K562 (cell line): ENCODE data around the gene TCAF1. TPM values are rescaled to one million over a fixed set of nuclear protein-coding genes. Genes with fewer than 3 reads are reported as not detected.

Experiments
- ATAC-seq: fragments of 200-7000 bp; cut with Tn5 transposase; 3 replicates; pipeline ENCODE4 v1.9.1; 2020; ENCODE audit warnings: moderate library complexity
- BruUV-seq: library from RNA; stranded (reverse); fragments of 400-500 nt; replicated peaks from 2 replicates; lab custom pipeline; 2021; lab: Mats Ljungman, UMichigan
- CTCF ChIA-PET: fragments of 300-600 bp; formaldehyde crosslinking; extraction: SDS; loops from one replicate; lab custom pipeline; 2021; ENCODE audit warnings: low intra/inter-chr PET ratio; lab: Yijun Ruan, JAX
- POLR2A ChIA-PET: fragments of 300-600, 350-650 bp; sonication (Branson Sonifier 250); formaldehyde crosslinking; extraction: SDS; loops from one replicate; lab custom pipeline; 2021; ENCODE audit warnings: antibody characterized with exemption, inconsistent platforms; lab: Yijun Ruan, JAX
- DNase-seq, 4 experiments: peaks; one replicate each; pipeline versions ENCODE4 v3.0.0 to v3.0.0-alpha.2; 2011 to 2018; ENCODE audit warnings: low spot score in 3 of 4, mixed read lengths in 3 of 4; ENCODE audit errors: extremely low read depth in 1 of 4
- FAIRE-seq: peaks from 2 replicates; lab custom pipeline; 2011; peaks lifted over from hg19 to GRCh38; lab: Jason Lieb, UNC
- H2AFZ ChIP-seq: 2 replicates; pipeline ENCODE4 v1.6.0; 2011; ENCODE audit warnings: low read depth, low read length, control low read depth, inconsistent platforms
- H3K27ac ChIP-seq: fragments of 200-600 bp; 3 replicates; pipeline ENCODE4 v1.8.0; 2011; ENCODE audit warnings: low read depth, mild to moderate bottlenecking, control low read depth, inconsistent platforms, low read length, moderate library complexity, mixed read lengths; ENCODE audit errors: extremely low read depth
- H3K27me3 ChIP-seq, 2 experiments: fragments of 300-600 bp in 1 of 2; 2 replicates in 1 of 2; 3 replicates in 1 of 2; pipeline versions ENCODE4 v1.6.0 to v1.8.0; 2011; ENCODE audit warnings: inconsistent platforms in 2 of 2, low read length in 2 of 2, mild to moderate bottlenecking in 1 of 2, mixed read lengths in 1 of 2, moderate library complexity in 1 of 2; ENCODE audit not compliant: control insufficient read depth in 2 of 2, insufficient read depth in 2 of 2
- H3K36me3 ChIP-seq: fragments of 300-600 bp; 3 replicates; pipeline ENCODE4 v1.8.0; 2011; ENCODE audit warnings: mild to moderate bottlenecking, low read length, inconsistent platforms; ENCODE audit not compliant: control insufficient read depth, insufficient read depth
- H3K4me1 ChIP-seq, 2 experiments: fragments of 200-600 bp in 1 of 2; replicated peaks in 1 of 2; 2 replicates in 1 of 2; 3 replicates in 1 of 2; pipeline versions ENCODE4 v1.5.1 to v1.8.0; 2011; ENCODE audit warnings: inconsistent platforms in 2 of 2, low read length in 2 of 2, mild to moderate bottlenecking in 1 of 2, mixed read lengths in 1 of 2, moderate library complexity in 1 of 2; ENCODE audit not compliant: control insufficient read depth in 2 of 2, insufficient read depth in 2 of 2
- H3K4me2 ChIP-seq: 2 replicates; pipeline ENCODE4 v1.6.1; 2011; ENCODE audit warnings: low read length, control low read depth, inconsistent platforms, mixed read lengths; ENCODE audit not compliant: insufficient read depth
- H3K4me3 ChIP-seq: fragments of 200-600 bp; sonication (generic), shearing (Covaris generic); 2 replicates; pipeline ENCODE4 v1.5.1; 2016; ENCODE audit warnings: control low read depth, inconsistent platforms
- H3K79me2 ChIP-seq: fragments of 200-600 bp; 3 replicates; pipeline ENCODE4 v1.8.0; 2011; ENCODE audit warnings: low read length, inconsistent platforms; ENCODE audit not compliant: control insufficient read depth, insufficient read depth
- H3K9ac ChIP-seq, 2 experiments: 2 replicates each; pipeline versions ENCODE4 v1.6.0 to v1.6.1; 2011; ENCODE audit warnings: low read depth in 2 of 2, low read length in 2 of 2, control low read depth in 1 of 2, inconsistent platforms in 1 of 2, mild to moderate bottlenecking in 1 of 2, mixed read lengths in 1 of 2; ENCODE audit not compliant: insufficient read depth in 1 of 2
- H3K9me1 ChIP-seq: one replicate; pipeline ENCODE4 v1.6.0; 2011; ENCODE audit warnings: inconsistent platforms, mild to moderate bottlenecking, low read length, moderate library complexity; ENCODE audit not compliant: control insufficient read depth, insufficient read depth
- H3K9me3 ChIP-seq: replicated peaks from 2 replicates; pipeline ENCODE4 v1.5.1; 2011; ENCODE audit warnings: low read depth, low read length, inconsistent platforms; ENCODE audit not compliant: control insufficient read depth, insufficient read depth
- H4K20me1 ChIP-seq: replicated peaks from 2 replicates; pipeline ENCODE4 v1.6.1; 2011; ENCODE audit warnings: low read length, inconsistent platforms, mixed read lengths; ENCODE audit not compliant: control insufficient read depth, insufficient read depth
- PCBP2 ChIP-seq: fragments of 200-400 bp; formaldehyde crosslinking; IDR thresholded peaks from 2 replicates; pipeline ENCODE4 v1.6.1; 2018; ENCODE audit warnings: low read length, low read depth, mild to moderate bottlenecking, moderate library complexity; ENCODE audit not compliant: poor library complexity, severe bottlenecking
- THAP7 ChIP-seq: fragments of 250-450 bp; sonication (Bioruptor Pico); IDR thresholded peaks from 2 replicates; pipeline ENCODE4 v1.5.0; 2021
- ZC3H8 ChIP-seq: fragments of 450-650 bp; IDR thresholded peaks from 2 replicates; pipeline ENCODE4 v1.6.1; 2017
- ZNF644 ChIP-seq: fragments of 200-800 bp; sonication (Bioruptor generic); IDR thresholded peaks from 2 replicates; pipeline ENCODE4 v1.6.1; 2016; ENCODE audit warnings: low read depth, missing genetic modification characterization, missing compliant biosample characterization
- WGBS: fragments of 100-300 bp; shearing (Covaris generic); methylation state at CpG from one replicate; pipeline ENCODE4 v1.1.6; 2016; ENCODE audit warnings: low coverage, mixed read lengths; ENCODE audit not compliant: insufficient coverage; ENCODE audit errors: missing lambda C conversion rate; 5-methylcytosine and 5-hydroxymethylcytosine counted together
- in situ Hi-C: fragments of 300-500 bp; cut with MboI; formaldehyde crosslinking; loops from 4 replicates; pipeline ENCODE4 v1.15.0; 2018; ENCODE audit warnings: inconsistent platforms, mixed read lengths
- intact Hi-C: fragments of 100-400 bp; cut with micrococcal nuclease; formaldehyde crosslinking; loops from 2 replicates; pipeline ENCODE4 v1.14.2; 2022
- polyA plus RNA-seq, 8 experiments: library from polyadenylated mRNA; depleted of rRNA in 4 of 8; stranded (reverse) in 5 of 8; unstranded in 3 of 8; fragments of >200 nt; fragmentation: Nextera tagmentation in 2 of 8; fragmentation: Illumina TruSeq in 1 of 8; extraction: Ambion mirVana in 2 of 8; extraction: Trizol in 1 of 8; gene quantifications; 2 replicates each; pipeline versions ENCODE4 v1.2.1 to v1.2.3, GENCODE V29; 2011 to 2014; ENCODE audit warnings: inconsistent platforms in 1 of 8, missing spikeins in 1 of 8
- total RNA-seq, 7 experiments: library from RNA; depleted of rRNA in 6 of 7; stranded (reverse); fragments of >200 nt in 6 of 7; fragmentation: Illumina TruSeq in 2 of 7; extraction: Trizol in 2 of 7; gene quantifications; 2 replicates each; pipeline versions ENCODE4 v1.2.1 to v1.2.3, GENCODE V29; 2011 to 2021; ENCODE audit warnings: low replicate concordance in 1 of 7

TCAF1 gene
- total and polyA plus RNA-seq, 9 of the 15 experiments (the other 6 are each of a cell fraction or from before 2014, with no cell fraction given) = 6.2 to 52.2 (median 24.4) TPM

DNA sequence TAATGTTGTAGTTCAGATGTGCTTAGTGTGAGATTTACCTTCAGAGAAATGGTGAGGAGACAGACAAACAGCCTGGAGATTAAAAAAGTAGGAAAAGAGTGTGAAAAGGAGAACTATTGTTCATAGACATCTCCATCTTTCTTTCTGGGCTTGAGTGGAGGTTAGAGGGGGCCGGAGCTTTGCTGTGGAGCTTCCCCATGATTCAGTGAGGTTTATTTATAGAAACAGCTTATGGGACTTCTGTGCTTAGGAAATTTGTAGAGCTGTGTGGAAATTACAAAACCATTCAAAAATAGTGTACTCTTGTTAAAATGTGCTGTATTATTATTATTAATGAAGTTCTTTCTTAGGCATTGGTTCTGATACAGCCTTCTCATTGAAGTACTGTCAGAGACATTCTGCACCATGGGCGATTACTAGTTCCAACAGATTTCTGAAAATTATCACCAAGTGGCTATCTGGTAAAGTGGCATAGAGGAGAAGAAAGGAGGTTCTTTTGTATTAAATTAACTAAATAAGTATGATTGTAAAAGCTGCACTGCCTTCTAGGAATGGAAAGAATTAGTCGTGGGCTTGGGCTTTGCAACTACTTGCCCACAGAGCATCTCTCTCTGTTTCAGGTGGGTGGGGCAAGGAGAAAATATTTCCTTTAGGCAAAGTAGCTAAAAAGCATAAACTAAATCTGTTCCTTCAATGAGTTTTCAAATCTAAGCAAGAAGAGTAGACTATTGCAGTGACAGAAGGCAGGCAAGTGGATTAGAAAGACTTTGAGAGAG, 8.7 kb upstream of the TCAF1 start:
- no peak overlapping the region for H3K27ac ChIP-seq
- BruUV-seq = no TSS peak
- H3K9me1 ChIP-seq = no peaks in the 10 kb centered on the region
- ChIA-PET CTCF (interaction anchor here (0.6 kb wide), 1 partner anchor 47 kb away, joined by 3 read pairs; no protein-coding TSS in a partner anchor), POLR2A (interaction anchor here (1.9 to 2.3 kb wide), 2 partner anchors 9 to 19 kb away, joined by 4 to 7 read pairs; partner anchors contain the start of gene TCAF1)
- peaks cover 8 to 20% of the 10 kb centered on the region in 2 experiments for H3K27me3 ChIP-seq
- no peak overlapping the region for H2AFZ ChIP-seq
- in situ Hi-C loops (no loop called here), intact Hi-C loops (no loop called here)
- no peaks in the 10 kb centered on the region for H4K20me1 ChIP-seq
- H3K4me1 ChIP-seq = no peaks in the 10 kb centered on the region
- no peaks in the 10 kb centered on the region for H3K9me3 ChIP-seq
- TF ChIP-seq THAP7 (no peak), ZC3H8 (no peak), ZNF644 (no peak), PCBP2 (no peak)
- TF ChIP-seq, all 486 proteins: peak for 0
- ATAC-seq (no peak), FAIRE-seq (no peak), DNase-seq (no peak)
- Histone ChIP-seq H3K4me2 (no peak overlapping the region), H3K9ac (no peak overlapping the region), H3K4me3 (no peak overlapping the region), H3K36me3 (no peaks in the 10 kb centered on the region), H3K79me2 (no peaks in the 10 kb centered on the region)
- 0% methylated on average over 3 of the region's 3 CpGs for whole genome bisulfite sequencing
